IPS-20b (cell line): ENCODE data around the gene RAD50.

Source experiments
- H3K27ac ChIP-seq: one replicate; pipeline ENCODE4 v1.5.1; 2013; ENCODE audit warnings: low read length
- H3K27me3 ChIP-seq: 2 replicates; pipeline ENCODE4 v1.6.1; 2013; ENCODE audit warnings: mild to moderate bottlenecking, low read length, inconsistent platforms; ENCODE audit not compliant: insufficient read depth
- H3K36me3 ChIP-seq: 2 replicates; pipeline ENCODE4 v1.6.1; 2013; ENCODE audit warnings: low read depth, mild to moderate bottlenecking, inconsistent platforms, low read length, moderate library complexity; ENCODE audit not compliant: insufficient read depth
- H3K4me1 ChIP-seq: 2 replicates; pipeline ENCODE4 v1.6.1; 2013; ENCODE audit warnings: mild to moderate bottlenecking, control low read depth, inconsistent platforms, low read length, moderate library complexity; ENCODE audit not compliant: insufficient read depth
- H3K4me3 ChIP-seq: 2 replicates; pipeline ENCODE4 v1.5.1; 2013; ENCODE audit warnings: mild to moderate bottlenecking, low read length, inconsistent platforms
- H3K9ac ChIP-seq: 2 replicates; pipeline ENCODE4 v1.6.1; 2013; ENCODE audit warnings: low read depth, mild to moderate bottlenecking, inconsistent platforms, low read length, moderate library complexity
- H3K9me3 ChIP-seq: 2 replicates; pipeline ENCODE4 v1.6.1; 2013; ENCODE audit warnings: mild to moderate bottlenecking, low read depth, low read length, inconsistent platforms; ENCODE audit not compliant: insufficient read depth

RAD50 gene

GRCh38 chr5:132639706-132640130 is 82.9 kb downstream of the RAD50 start:
- no peak overlapping the region for H3K27ac ChIP-seq
- H3K9ac ChIP-seq: no peak overlapping the region
- H3K4me1 ChIP-seq: peaks cover 4% of the 10 kb centered on the region; the same call in 1 of the 2 replicates
- no peaks in the 10 kb centered on the region for H3K27me3 ChIP-seq
- no peak overlapping the region for H3K4me3 ChIP-seq
- H3K9me3 ChIP-seq: no peaks in the 10 kb centered on the region
- peaks cover 59% of the 10 kb centered on the region for H3K36me3 ChIP-seq

- no peak overlapping the region for H3K27ac ChIP-seq
- no peaks in the 10 kb centered on the region for H3K9me3 ChIP-seq
- H3K36me3 ChIP-seq: peaks cover 55% of the 10 kb centered on the region
- no peak overlapping the region for H3K4me3 ChIP-seq
- H3K27me3 ChIP-seq: no peaks in the 10 kb centered on the region
- H3K9ac ChIP-seq: no peak overlapping the region
- H3K4me1 ChIP-seq: peaks cover 4% of the 10 kb centered on the region; the same call in 1 of the 2 replicates
These were observed 83.8 kb downstream of the RAD50 start for GRCh38 chr5:132640613-132641012.

- Histone ChIP-seq H3K9ac (no peak overlapping the region), H3K9me3 (no peaks in the 10 kb centered on the region), H3K4me1 (peaks cover 4% of the 10 kb centered on the region; the same call in 1 of the 2 replicates), H3K27ac (no peak overlapping the region), H3K4me3 (no peak overlapping the region), H3K27me3 (no peaks in the 10 kb centered on the region), H3K36me3 (peaks cover 55% of the 10 kb centered on the region)
These were observed 84.5 kb downstream of the RAD50 start for GRCh38 chr5:132641241-132641723.

- Histone ChIP-seq H3K9me3 (no peaks in the 10 kb centered on the region), H3K9ac (no peak overlapping the region), H3K27me3 (no peaks in the 10 kb centered on the region), H3K4me3 (no peak overlapping the region), H3K36me3 (peaks cover 55% of the 10 kb centered on the region), H3K27ac (no peak overlapping the region), H3K4me1 (peaks cover 4% of the 10 kb centered on the region; the same call in 1 of the 2 replicates)
These were observed 85.1 kb downstream of the RAD50 start for GRCh38 chr5:132641841-132642240.

GRCh38 chr5:132644177-132644576 is 87.4 kb downstream of the RAD50 start:
- H3K4me1 ChIP-seq: peaks cover 4% of the 10 kb centered on the region; the same call in 1 of the 2 replicates
- H3K36me3 ChIP-seq: peaks cover 36% of the 10 kb centered on the region
- H3K9ac ChIP-seq: no peak overlapping the region
- no peak overlapping the region for H3K27ac ChIP-seq
- no peaks in the 10 kb centered on the region for H3K27me3 ChIP-seq
- H3K4me3 ChIP-seq: no peak overlapping the region
- no peaks in the 10 kb centered on the region for H3K9me3 ChIP-seq

GRCh38 chr5:132646583-132647266 is 89.9 kb downstream of the RAD50 start:
- no peak overlapping the region for H3K9ac ChIP-seq
- peaks cover 4% of the 10 kb centered on the region; the same call in 1 of the 2 replicates for H3K4me1 ChIP-seq
- H3K27ac ChIP-seq: no peak overlapping the region
- no peaks in the 10 kb centered on the region for H3K27me3 ChIP-seq
- H3K36me3 ChIP-seq: peaks cover 13% of the 10 kb centered on the region; the same call in 1 of the 2 replicates
- no peak overlapping the region for H3K4me3 ChIP-seq
- H3K9me3 ChIP-seq: no peaks in the 10 kb centered on the region

GRCh38 chr5:132647473-132647872 is 90.7 kb downstream of the RAD50 start:
- H3K36me3 ChIP-seq: peaks cover 7% of the 10 kb centered on the region; the same call in 1 of the 2 replicates
- H3K4me1 ChIP-seq: peaks cover 4% of the 10 kb centered on the region; the same call in 1 of the 2 replicates
- no peak overlapping the region for H3K27ac ChIP-seq
- no peaks in the 10 kb centered on the region for H3K9me3 ChIP-seq
- no peak overlapping the region for H3K9ac ChIP-seq
- H3K27me3 ChIP-seq: no peaks in the 10 kb centered on the region
- H3K4me3 ChIP-seq: no peak overlapping the region

- Histone ChIP-seq H3K36me3 (peaks cover under 1% of the 10 kb centered on the region; the same call in 1 of the 2 replicates), H3K27me3 (peaks cover 3% of the 10 kb centered on the region), H3K9ac (no peak overlapping the region), H3K4me3 (no peak overlapping the region), H3K9me3 (no peaks in the 10 kb centered on the region), H3K27ac (no peak overlapping the region), H3K4me1 (peaks cover 4% of the 10 kb centered on the region; the same call in 1 of the 2 replicates)
These were observed 91.6 kb downstream of the RAD50 start for GRCh38 chr5:132648355-132648754.

- Histone ChIP-seq H3K4me1 (no peaks in the 10 kb centered on the region), H3K4me3 (no peak overlapping the region), H3K36me3 (no peaks in the 10 kb centered on the region), H3K9ac (no peak overlapping the region), H3K9me3 (no peaks in the 10 kb centered on the region), H3K27me3 (peaks cover 39% of the 10 kb centered on the region), H3K27ac (no peak overlapping the region)
These were observed 95.2 kb downstream of the RAD50 start for GRCh38 chr5:132651838-132652469.

GRCh38 chr5:132653716-132654115 is 96.9 kb downstream of the RAD50 start:
- Histone ChIP-seq H3K27me3 (peaks cover 51% of the 10 kb centered on the region), H3K4me1 (no peaks in the 10 kb centered on the region)

GRCh38 chr5:132655821-132656773 is 99.3 kb downstream of the RAD50 start:
- no peak overlapping the region for H3K9ac ChIP-seq
- peak overlapping the region; percentile 56; the same call in 1 of the 2 replicates for H3K4me3 ChIP-seq
- peaks cover 51% of the 10 kb centered on the region for H3K27me3 ChIP-seq
- no peak overlapping the region for H3K27ac ChIP-seq
- H3K9me3 ChIP-seq: no peaks in the 10 kb centered on the region
- no peaks in the 10 kb centered on the region for H3K4me1 ChIP-seq
- no peaks in the 10 kb centered on the region for H3K36me3 ChIP-seq

More at GRCh38 chr5:132653716-132654115, 96.9 kb downstream of the RAD50 start:
- Histone ChIP-seq H3K9me3 (no peaks in the 10 kb centered on the region), H3K27ac (no peak overlapping the region), H3K36me3 (no peaks in the 10 kb centered on the region), H3K9ac (no peak overlapping the region), H3K4me3 (no peak overlapping the region)
